H1 (cell line): ENCODE measurements around the gene SERP1. TPM values are rescaled to one million over a fixed set of nuclear protein-coding genes. Genes with fewer than 3 reads are reported as not detected.
A peak's percentile ranks its signal among the peaks of the same experiment; 100 is the strongest.

Experiments used
- CTCF ChIA-PET: fragments of 300-600 bp; sonication (Branson Sonifier 250); formaldehyde crosslinking; loops from one replicate; lab custom pipeline; 2021; ENCODE audit not compliant: partially characterized antibody; lab: Charles Lee
- POLR2A ChIA-PET: fragments of 300-600 bp; sonication (Branson Sonifier 250); formaldehyde crosslinking; loops from one replicate; lab custom pipeline; 2021; ENCODE audit warnings: inconsistent platforms; ENCODE audit not compliant: partially characterized antibody; lab: Charles Lee
- DNase-seq, 2 experiments: peaks; one replicate each; pipeline versions ENCODE4 v3.0.0 to v3.0.0-alpha.2; 2010 to 2022; ENCODE audit warnings: low spot score in 2 of 2, low read depth in 1 of 2, mixed read lengths in 1 of 2
- FAIRE-seq: peaks from 2 replicates; lab custom pipeline; 2011; peaks lifted over from hg19 to GRCh38; lab: Jason Lieb, UNC
- H2AFZ ChIP-seq: 2 replicates; pipeline ENCODE4 v1.8.1; 2012; ENCODE audit warnings: low read length, inconsistent platforms
- H2AK5ac ChIP-seq: 2 replicates; pipeline ENCODE4 v1.6.1; 2013; ENCODE audit warnings: low read depth, low read length
- H2BK120ac ChIP-seq: replicated peaks from 2 replicates; pipeline ENCODE3; 2013; ENCODE audit warnings: low read depth, low read length, inconsistent platforms
- H2BK12ac ChIP-seq: 2 replicates; pipeline ENCODE4 v1.6.1; 2013; ENCODE audit warnings: low read depth, low read length
- H2BK15ac ChIP-seq: 2 replicates; pipeline ENCODE4 v1.6.1; 2013; ENCODE audit warnings: low read length
- H2BK20ac ChIP-seq: 2 replicates; pipeline ENCODE4 v1.6.1; 2013; ENCODE audit warnings: low read length
- H2BK5ac ChIP-seq: 2 replicates; pipeline ENCODE4 v1.6.1; 2013; ENCODE audit warnings: low read depth, low read length
- H3K14ac ChIP-seq: 2 replicates; pipeline ENCODE4 v1.6.1; 2013; ENCODE audit warnings: inconsistent platforms; ENCODE audit not compliant: insufficient read length
- H3K18ac ChIP-seq: 2 replicates; pipeline ENCODE4 v1.6.1; 2013; ENCODE audit warnings: low read length; ENCODE audit errors: extremely low read depth
- H3K23ac ChIP-seq: 2 replicates; pipeline ENCODE4 v1.6.1; 2013; ENCODE audit warnings: inconsistent platforms; ENCODE audit not compliant: insufficient read length
- H3K23me2 ChIP-seq: 2 replicates; pipeline ENCODE4 v1.6.1; 2013; ENCODE audit warnings: low read depth, low read length
- H3K27ac ChIP-seq: 2 replicates; pipeline ENCODE4 v1.6.1; 2011; ENCODE audit warnings: low read depth, low read length, inconsistent platforms
- H3K27me3 ChIP-seq, 4 experiments: replicated peaks in 1 of 4; 1 replicate in 1 of 4; 2 replicates in 3 of 4; pipeline versions ENCODE4 v1.6.1 to v1.8.1; 2011 to 2013; ENCODE audit warnings: low read length in 3 of 4, mild to moderate bottlenecking in 3 of 4, inconsistent platforms in 2 of 4, mixed read lengths in 2 of 4, moderate library complexity in 1 of 4; ENCODE audit not compliant: control insufficient read depth in 3 of 4, insufficient read depth in 3 of 4; ENCODE audit errors: extremely low read depth in 1 of 4
- H3K36me3 ChIP-seq, 4 experiments: 2 replicates each; pipeline versions ENCODE4 v1.6.1 to v1.8.1; 2011 to 2013; ENCODE audit warnings: mild to moderate bottlenecking in 4 of 4, low read length in 3 of 4, moderate library complexity in 2 of 4, control low read depth in 1 of 4, inconsistent platforms in 1 of 4; ENCODE audit not compliant: insufficient read depth in 4 of 4, control insufficient read depth in 2 of 4
- H3K4ac ChIP-seq: replicated peaks from 2 replicates; pipeline ENCODE3; 2013; ENCODE audit warnings: low read length, low read depth, mixed read lengths, inconsistent platforms; ENCODE audit not compliant: insufficient read length
- H3K4me1 ChIP-seq, 4 experiments: replicated peaks in 1 of 4; 1 replicate in 1 of 4; 2 replicates in 3 of 4; pipeline versions ENCODE4 v1.6.1 to v1.8.1; 2011 to 2013; ENCODE audit warnings: low read length in 3 of 4, inconsistent platforms in 2 of 4, mixed read lengths in 1 of 4; ENCODE audit not compliant: insufficient read depth in 4 of 4, control insufficient read depth in 3 of 4
- H3K4me2 ChIP-seq, 2 experiments: 2 replicates each; pipeline versions ENCODE4 v1.6.1 to v1.8.1; 2011 to 2013; ENCODE audit warnings: low read depth in 2 of 2, low read length in 2 of 2, control low read depth in 1 of 2, inconsistent platforms in 1 of 2, mild to moderate bottlenecking in 1 of 2; ENCODE audit not compliant: insufficient read depth in 1 of 2
- H3K4me3 ChIP-seq, 4 experiments: fragments of 200-600, 300-600 bp in 1 of 4; sonication (generic), shearing (Covaris generic), sonication (Bioruptor Twin) in 1 of 4; 2 replicates each; pipeline versions ENCODE4 v1.5.1 to v1.8.1; 2011 to 2016; ENCODE audit warnings: low read length in 4 of 4, low read depth in 3 of 4, control low read depth in 2 of 4, inconsistent platforms in 2 of 4, mild to moderate bottlenecking in 2 of 4, mixed read lengths in 1 of 4, moderate library complexity in 1 of 4; ENCODE audit not compliant: insufficient read depth in 2 of 4; ENCODE audit errors: extremely low read depth in 1 of 4
- H3K56ac ChIP-seq: replicated peaks from 2 replicates; pipeline ENCODE3; 2013; ENCODE audit warnings: low read depth, mild to moderate bottlenecking, mixed read lengths, low read length, inconsistent platforms; ENCODE audit not compliant: insufficient read length
- H3K79me1 ChIP-seq: 2 replicates; pipeline ENCODE4 v1.6.1; 2013; ENCODE audit warnings: low read depth, low read length, control low read depth
- H3K79me2 ChIP-seq, 2 experiments: 2 replicates each; pipeline versions ENCODE4 v1.6.1 to v1.8.1; 2012 to 2013; ENCODE audit warnings: low read length in 2 of 2, mild to moderate bottlenecking in 2 of 2, inconsistent platforms in 1 of 2; ENCODE audit not compliant: insufficient read depth in 2 of 2, control insufficient read depth in 1 of 2
- H3K9ac ChIP-seq, 4 experiments: replicated peaks in 1 of 4; 1 replicate in 1 of 4; 2 replicates in 3 of 4; pipeline versions ENCODE4 v1.6.1 to v1.8.1; 2011 to 2013; ENCODE audit warnings: low read depth in 3 of 4, low read length in 3 of 4, control low read depth in 2 of 4, mild to moderate bottlenecking in 2 of 4, moderate library complexity in 2 of 4, inconsistent platforms in 1 of 4; ENCODE audit errors: extremely low read depth in 1 of 4
- H3K9me3 ChIP-seq, 2 experiments: 2 replicates each; pipeline versions ENCODE4 v1.6.1 to v1.8.1; 2012 to 2013; ENCODE audit warnings: mild to moderate bottlenecking in 2 of 2, moderate library complexity in 2 of 2, control low read depth in 1 of 2, inconsistent platforms in 1 of 2, low read depth in 1 of 2, low read length in 1 of 2, mixed read lengths in 1 of 2; ENCODE audit not compliant: insufficient read depth in 2 of 2
- H4K20me1 ChIP-seq, 2 experiments: replicated peaks in 1 of 2; 2 replicates each; pipeline versions ENCODE3 to v1.8.1; 2011 to 2013; ENCODE audit warnings: inconsistent platforms in 2 of 2, low read length in 2 of 2, mild to moderate bottlenecking in 1 of 2; ENCODE audit not compliant: insufficient read depth in 2 of 2, control insufficient read depth in 1 of 2
- H4K5ac ChIP-seq: 2 replicates; pipeline ENCODE4 v1.6.1; 2013; ENCODE audit warnings: low read length, low read depth, mixed read lengths, inconsistent platforms; ENCODE audit not compliant: insufficient read length
- H4K8ac ChIP-seq: 2 replicates; pipeline ENCODE4 v1.8.0; 2013; ENCODE audit warnings: mild to moderate bottlenecking, moderate library complexity, low read length, inconsistent platforms; ENCODE audit not compliant: insufficient read depth; ENCODE audit errors: extremely low read depth
- H4K91ac ChIP-seq: replicated peaks from 2 replicates; pipeline ENCODE3; 2013; ENCODE audit warnings: low read length, mixed read lengths, inconsistent platforms; ENCODE audit not compliant: insufficient read length
- ASH2L ChIP-seq: fragments of 200-600, 300-600 bp; sonication (generic); IDR thresholded peaks from one replicate; pipeline ENCODE4 v1.7.1; 2017; ENCODE audit warnings: low read length
- CEBPB ChIP-seq: IDR thresholded peaks from 2 replicates; pipeline ENCODE4 v1.6.1; 2012; ENCODE audit warnings: low read depth, low read length
- HDAC6 ChIP-seq: IDR thresholded peaks from one replicate; pipeline ENCODE4 v1.7.1; 2012; ENCODE audit warnings: low read depth, mild to moderate bottlenecking, inconsistent platforms, low read length, moderate library complexity
- JUN ChIP-seq: IDR thresholded peaks from 2 replicates; pipeline ENCODE4 v1.6.1; 2011; ENCODE audit warnings: low read depth, mild to moderate bottlenecking, improper control_type of control experiment, low read length
- JUND ChIP-seq: IDR thresholded peaks from 2 replicates; pipeline ENCODE4 v1.6.1; 2011; ENCODE audit warnings: mild to moderate bottlenecking, improper control_type of control experiment, low read length
- MAFK ChIP-seq: IDR thresholded peaks from 2 replicates; pipeline ENCODE4 v1.6.1; 2012; ENCODE audit warnings: low read depth, mild to moderate bottlenecking, improper control_type of control experiment, low read length
- NANOG ChIP-seq: IDR thresholded peaks from 2 replicates; pipeline ENCODE4 v1.6.1; 2011; ENCODE audit warnings: low read length, low read depth, mild to moderate bottlenecking, inconsistent platforms; ENCODE audit not compliant: insufficient read depth, poor library complexity, severe bottlenecking
- SIX5 ChIP-seq: IDR thresholded peaks from 2 replicates; pipeline ENCODE4 v1.6.1; 2011; ENCODE audit warnings: mild to moderate bottlenecking, low read depth, low read length
- TCF12 ChIP-seq: IDR thresholded peaks from 2 replicates; pipeline ENCODE4 v1.6.1; 2011; ENCODE audit warnings: low read depth, mild to moderate bottlenecking, low read length
- WGBS, 2 experiments: shearing (Covaris generic) in 1 of 2; methylation state at CpG; one replicate each; pipeline versions ENCODE4 v1.1.6 to v1.1.7; 2013 to 2015; ENCODE audit warnings: low lambda C conversion rate in 2 of 2, mixed read lengths in 2 of 2, inconsistent platforms in 1 of 2, low coverage in 1 of 2, missing lambda C conversion rate in 1 of 2; ENCODE audit not compliant: insufficient replicate concordance in 2 of 2, insufficient coverage in 1 of 2, insufficient read length in 1 of 2; ENCODE audit errors: extremely low coverage in 1 of 2, missing lambda C conversion rate in 1 of 2; 5-methylcytosine and 5-hydroxymethylcytosine counted together
- polyA plus RNA-seq, 7 experiments: library from polyadenylated mRNA; depleted of rRNA in 3 of 7; stranded (reverse) in 5 of 7; unstranded in 2 of 7; fragments of >200 nt in 5 of 7; fragments of 200-250 nt in 2 of 7; gene quantifications; 1 replicate in 5 of 7; 2 replicates in 1 of 7; 4 replicates in 1 of 7; pipeline versions ENCODE4 v1.2.1 to v1.2.3, GENCODE V29; 2011 to 2013; ENCODE audit warnings: missing spikeins in 2 of 7, mixed read lengths in 2 of 7
- total RNA-seq: library from RNA; stranded (reverse); fragmentation: NEBNext Ultra II Directional; extraction: Animal tissue kit (Norgen Biotek cat#: 25700); gene quantifications from 2 replicates; pipeline ENCODE4 v1.2.1, GENCODE V29; 2021
- TF ChIP-seq, protein P1 (sequence below), 3 experiments: IDR thresholded peaks; 1 replicate in 2 of 3; 2 replicates in 1 of 3; pipeline versions ENCODE4 v1.5.1 to v1.6.1; 2011; ENCODE audit warnings: low read length in 3 of 3, mild to moderate bottlenecking in 3 of 3, inconsistent platforms in 2 of 3, low read depth in 1 of 3, moderate library complexity in 1 of 3; ENCODE audit not compliant: insufficient read depth in 1 of 3; ENCODE audit errors: control extremely low read depth in 1 of 3
- TF ChIP-seq, protein P2 (sequence below): IDR thresholded peaks from 2 replicates; pipeline ENCODE4 v1.6.1; 2011; ENCODE audit warnings: low read length, improper control_type of control experiment

Gene SERP1
- total and polyA plus RNA-seq, 2 of the 8 experiments (the other 6 are each of a cell fraction or from before 2014, with no cell fraction given): 90.3 to 98.2 TPM

DNA sequence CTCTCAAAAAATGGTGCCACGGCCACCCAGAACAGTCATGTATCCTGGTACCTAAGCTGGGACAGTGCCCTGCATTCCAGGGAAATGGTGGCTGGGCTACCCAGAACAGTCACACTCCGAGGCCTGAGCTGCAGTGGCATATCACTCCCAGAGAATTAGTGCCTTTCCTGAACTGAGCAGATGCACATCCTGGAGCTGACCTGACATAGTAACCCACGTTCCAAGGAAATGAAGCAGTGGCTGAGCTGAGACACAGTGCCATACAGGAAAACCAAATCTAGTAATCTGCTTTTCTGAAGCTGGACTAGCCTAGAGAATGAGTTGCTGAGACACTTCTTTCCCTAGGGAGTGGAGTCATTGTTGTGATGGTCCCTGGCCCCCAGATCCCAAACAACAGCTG, 41.8 kb downstream of the SERP1 start:
- H3K79me2 ChIP-seq: no peaks in the 10 kb centered on the region
- H3K4ac ChIP-seq: no peak overlapping the region
- POLR2A ChIA-PET: interaction anchor here (1.0 kb wide), 1 partner anchor 9 kb away, joined by 3 read pairs; no protein-coding TSS in a partner anchor
- no peak overlapping the region for H3K18ac ChIP-seq
- no peak overlapping the region for H3K4me2 ChIP-seq
- H4K8ac ChIP-seq: no peak overlapping the region
- DNase-seq: no peak
- H3K14ac ChIP-seq: no peak overlapping the region
- H3K4me1 ChIP-seq: no peaks in the 10 kb centered on the region
- H3K27ac ChIP-seq: no peak overlapping the region
- H3K23ac ChIP-seq: no peak overlapping the region
- no peaks in the 10 kb centered on the region for H3K79me1 ChIP-seq
- CTCF ChIA-PET: interaction anchor here (0.8 to 2.7 kb wide), 14 partner anchors 10 to 279 kb away, joined by 3 to 22 read pairs (median 4); no protein-coding TSS in a partner anchor
- H3K9me3 ChIP-seq: peaks cover 11 to 12% of the 10 kb centered on the region in 2 experiments
- no peaks in the 10 kb centered on the region for H4K20me1 ChIP-seq
- H2BK120ac ChIP-seq: no peak overlapping the region
- no peaks in the 10 kb centered on the region for H3K23me2 ChIP-seq
- no peak overlapping the region for H2AFZ ChIP-seq
- 87% methylated on average over 3 of the region's 3 CpGs; no CpG with 5 or more reads in 1 of the 2 experiments for WGBS, 2 experiments
- H3K9ac ChIP-seq: no peak overlapping the region
- H3K4me3 ChIP-seq: no peak overlapping the region
- no peak overlapping the region for H4K5ac ChIP-seq
- H3K27me3 ChIP-seq: no peaks in the 10 kb centered on the region
- no peak overlapping the region for H4K91ac ChIP-seq
- no peak for FAIRE-seq
- 0 out of 2 replicates have a peak overlapping the region, but pooled peaks have one; percentile 18 for H2BK15ac ChIP-seq
- H3K36me3 ChIP-seq: no peaks in the 10 kb centered on the region
- no peak overlapping the region for H3K56ac ChIP-seq
- H2BK5ac ChIP-seq: no peak overlapping the region
- H2AK5ac ChIP-seq: no peak overlapping the region
- H2BK20ac ChIP-seq: no peak overlapping the region
- H2BK12ac ChIP-seq: no peak overlapping the region
- no peak for TF ChIP-seq TCF12
- no peak for TF ChIP-seq NANOG
- no peak for TF ChIP-seq ASH2L
- no peak for TF ChIP-seq MAFK
- TF ChIP-seq, protein P1, sequence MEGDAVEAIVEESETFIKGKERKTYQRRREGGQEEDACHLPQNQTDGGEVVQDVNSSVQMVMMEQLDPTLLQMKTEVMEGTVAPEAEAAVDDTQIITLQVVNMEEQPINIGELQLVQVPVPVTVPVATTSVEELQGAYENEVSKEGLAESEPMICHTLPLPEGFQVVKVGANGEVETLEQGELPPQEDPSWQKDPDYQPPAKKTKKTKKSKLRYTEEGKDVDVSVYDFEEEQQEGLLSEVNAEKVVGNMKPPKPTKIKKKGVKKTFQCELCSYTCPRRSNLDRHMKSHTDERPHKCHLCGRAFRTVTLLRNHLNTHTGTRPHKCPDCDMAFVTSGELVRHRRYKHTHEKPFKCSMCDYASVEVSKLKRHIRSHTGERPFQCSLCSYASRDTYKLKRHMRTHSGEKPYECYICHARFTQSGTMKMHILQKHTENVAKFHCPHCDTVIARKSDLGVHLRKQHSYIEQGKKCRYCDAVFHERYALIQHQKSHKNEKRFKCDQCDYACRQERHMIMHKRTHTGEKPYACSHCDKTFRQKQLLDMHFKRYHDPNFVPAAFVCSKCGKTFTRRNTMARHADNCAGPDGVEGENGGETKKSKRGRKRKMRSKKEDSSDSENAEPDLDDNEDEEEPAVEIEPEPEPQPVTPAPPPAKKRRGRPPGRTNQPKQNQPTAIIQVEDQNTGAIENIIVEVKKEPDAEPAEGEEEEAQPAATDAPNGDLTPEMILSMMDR (IDR thresholded peaks at IDR 0.05; ENCODE audit: control extremely low read depth in 1 of 3, insufficient read depth in 1 of 3, low read depth in 1 of 3, low read length in 3 of 3): no peak
- no peak for TF ChIP-seq HDAC6
- TF ChIP-seq, protein P2, sequence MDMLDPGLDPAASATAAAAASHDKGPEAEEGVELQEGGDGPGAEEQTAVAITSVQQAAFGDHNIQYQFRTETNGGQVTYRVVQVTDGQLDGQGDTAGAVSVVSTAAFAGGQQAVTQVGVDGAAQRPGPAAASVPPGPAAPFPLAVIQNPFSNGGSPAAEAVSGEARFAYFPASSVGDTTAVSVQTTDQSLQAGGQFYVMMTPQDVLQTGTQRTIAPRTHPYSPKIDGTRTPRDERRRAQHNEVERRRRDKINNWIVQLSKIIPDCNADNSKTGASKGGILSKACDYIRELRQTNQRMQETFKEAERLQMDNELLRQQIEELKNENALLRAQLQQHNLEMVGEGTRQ: no peak
- no peak for TF ChIP-seq JUN
- no peak for TF ChIP-seq JUND
- TF ChIP-seq SIX5: no peak
- no peak for TF ChIP-seq CEBPB
